ENCODE data around the gene RFC4. TPM values are rescaled to one million over a fixed set of nuclear protein-coding genes. Genes with fewer than 3 reads are reported as not detected.
"Not testable (repeated sequence)": the region's sequence is repeated elsewhere in the genome, so short reads cannot be mapped to it uniquely, and the experiment has no call there.

Gene RFC4
- total and polyA plus RNA-seq, 4 donors = 21.7 to 35.1 (median 31.3) TPM

- no peak for DNase-seq (ENCODE audit: low read depth in 4 of 6, low spot score in 6 of 6)
These were observed 7.8 kb upstream of the RFC4 start for GRCh38 chr3:186814100-186814499.

GRCh38 chr3:186811313-186811712, 5.0 kb upstream of the RFC4 start:
- not testable (repeated sequence) for H3K27me3 ChIP-seq (ENCODE audit: control insufficient read depth, insufficient read depth, low read length); H3K36me3 ChIP-seq (ENCODE audit: control insufficient read depth, insufficient read depth, low read length); H3K27ac ChIP-seq (ENCODE audit: low read depth, low read length); H3K4me1 ChIP-seq (ENCODE audit: control insufficient read depth, insufficient read depth, low read length); H3K4me3 ChIP-seq (ENCODE audit: low read depth, low read length); DNase-seq (ENCODE audit: low read depth in 4 of 6, low spot score in 6 of 6); H3K9me3 ChIP-seq (ENCODE audit: control insufficient read depth, insufficient read depth, low read length)
- no CpG with 5 or more reads among the region's 29 CpGs for WGBS (ENCODE audit: insufficient coverage)

More at GRCh38 chr3:186814100-186814499, 7.8 kb upstream of the RFC4 start:
- Histone ChIP-seq H3K27ac (ENCODE audit: low read depth, low read length) (no peak overlapping the region), H3K36me3 (ENCODE audit: control insufficient read depth, insufficient read depth, low read length) (no peaks in the 10 kb centered on the region), H3K9me3 (ENCODE audit: control insufficient read depth, insufficient read depth, low read length) (no peaks in the 10 kb centered on the region), H3K27me3 (ENCODE audit: control insufficient read depth, insufficient read depth, low read length) (no peaks in the 10 kb centered on the region), H3K4me3 (ENCODE audit: low read depth, low read length) (no peak overlapping the region), H3K4me1 (ENCODE audit: control insufficient read depth, insufficient read depth, low read length) (no peaks in the 10 kb centered on the region)
- WGBS (ENCODE audit: insufficient coverage) = 88% methylated on average over 1 of the region's 4 CpGs

GRCh38 chr3:186810336-186810996, 4.2 kb upstream of the RFC4 start:
- Histone ChIP-seq H3K27me3 (ENCODE audit: control insufficient read depth, insufficient read depth, low read length) (no peaks in the 10 kb centered on the region), H3K4me3 (ENCODE audit: low read depth, low read length) (no peak overlapping the region), H3K4me1 (ENCODE audit: control insufficient read depth, insufficient read depth, low read length) (peaks cover 9% of the 10 kb centered on the region), H3K27ac (ENCODE audit: low read depth, low read length) (no peak overlapping the region), H3K36me3 (ENCODE audit: control insufficient read depth, insufficient read depth, low read length) (no peaks in the 10 kb centered on the region), H3K9me3 (ENCODE audit: control insufficient read depth, insufficient read depth, low read length) (no peaks in the 10 kb centered on the region)
- WGBS (ENCODE audit: insufficient coverage) = 96% methylated on average over 3 of the region's 5 CpGs
- DNase-seq (ENCODE audit: low read depth in 4 of 6, low spot score in 6 of 6) = no peak

GRCh38 chr3:186807231-186807630, 949 bp upstream of the RFC4 start:
- Histone ChIP-seq H3K4me1 (ENCODE audit: control insufficient read depth, insufficient read depth, low read length) (peaks cover 13% of the 10 kb centered on the region), H3K27ac (ENCODE audit: low read depth, low read length) (peak overlapping the region; percentile 72), H3K36me3 (ENCODE audit: control insufficient read depth, insufficient read depth, low read length) (peaks cover 10% of the 10 kb centered on the region), H3K9me3 (ENCODE audit: control insufficient read depth, insufficient read depth, low read length) (no peaks in the 10 kb centered on the region), H3K4me3 (ENCODE audit: low read depth, low read length) (peak overlapping the region; percentile 84), H3K27me3 (ENCODE audit: control insufficient read depth, insufficient read depth, low read length) (no peaks in the 10 kb centered on the region)
- WGBS (ENCODE audit: insufficient coverage) = 56% methylated on average over 4 of the region's 5 CpGs
- DNase-seq (ENCODE audit: low read depth in 4 of 6, low spot score in 6 of 6) = no peak

GRCh38 chr3:186803447-186803846, 2.8 kb downstream of the RFC4 start:
- not testable (repeated sequence) for H3K4me3 ChIP-seq (ENCODE audit: low read depth, low read length); DNase-seq (ENCODE audit: low read depth in 4 of 6, low spot score in 6 of 6); H3K27me3 ChIP-seq (ENCODE audit: control insufficient read depth, insufficient read depth, low read length); H3K27ac ChIP-seq (ENCODE audit: low read depth, low read length); H3K9me3 ChIP-seq (ENCODE audit: control insufficient read depth, insufficient read depth, low read length)
- Histone ChIP-seq H3K4me1 (ENCODE audit: control insufficient read depth, insufficient read depth, low read length) (peaks cover 13% of the 10 kb centered on the region), H3K36me3 (ENCODE audit: control insufficient read depth, insufficient read depth, low read length) (peaks cover 21% of the 10 kb centered on the region)
- WGBS (ENCODE audit: insufficient coverage) = no CpG with 5 or more reads among the region's 4 CpGs

- peaks cover 21% of the 10 kb centered on the region for H3K36me3 ChIP-seq (ENCODE audit: control insufficient read depth, insufficient read depth, low read length)
- no peak overlapping the region for H3K4me3 ChIP-seq (ENCODE audit: low read depth, low read length)
- WGBS (ENCODE audit: insufficient coverage) = 100% methylated on average over 3 of the region's 3 CpGs
These were observed 3.6 kb downstream of the RFC4 start for GRCh38 chr3:186802701-186803100.

GRCh38 chr3:186800285-186800684, 6.0 kb downstream of the RFC4 start:
- Histone ChIP-seq H3K4me3 (ENCODE audit: low read depth, low read length) (no peak overlapping the region), H3K36me3 (ENCODE audit: control insufficient read depth, insufficient read depth, low read length) (peaks cover 21% of the 10 kb centered on the region), H3K9me3 (ENCODE audit: control insufficient read depth, insufficient read depth, low read length) (no peaks in the 10 kb centered on the region), H3K27ac (ENCODE audit: low read depth, low read length) (no peak overlapping the region), H3K4me1 (ENCODE audit: control insufficient read depth, insufficient read depth, low read length) (peaks cover 3% of the 10 kb centered on the region), H3K27me3 (ENCODE audit: control insufficient read depth, insufficient read depth, low read length) (no peaks in the 10 kb centered on the region)
- no CpG with 5 or more reads among the region's 1 CpG for WGBS (ENCODE audit: insufficient coverage)
- DNase-seq (ENCODE audit: low read depth in 4 of 6, low spot score in 6 of 6) = no peak

More at GRCh38 chr3:186802701-186803100, 3.6 kb downstream of the RFC4 start:
- Histone ChIP-seq H3K27me3 (ENCODE audit: control insufficient read depth, insufficient read depth, low read length) (no peaks in the 10 kb centered on the region), H3K27ac (ENCODE audit: low read depth, low read length) (no peak overlapping the region), H3K4me1 (ENCODE audit: control insufficient read depth, insufficient read depth, low read length) (peaks cover 13% of the 10 kb centered on the region), H3K9me3 (ENCODE audit: control insufficient read depth, insufficient read depth, low read length) (no peaks in the 10 kb centered on the region)
- no peak for DNase-seq (ENCODE audit: low read depth in 4 of 6, low spot score in 6 of 6)

GRCh38 chr3:186798239-186798874, 7.9 kb downstream of the RFC4 start:
- Histone ChIP-seq H3K9me3 (ENCODE audit: control insufficient read depth, insufficient read depth, low read length) (no peaks in the 10 kb centered on the region), H3K4me3 (ENCODE audit: low read depth, low read length) (no peak overlapping the region), H3K27me3 (ENCODE audit: control insufficient read depth, insufficient read depth, low read length) (no peaks in the 10 kb centered on the region), H3K27ac (ENCODE audit: low read depth, low read length) (no peak overlapping the region), H3K4me1 (ENCODE audit: control insufficient read depth, insufficient read depth, low read length) (no peaks in the 10 kb centered on the region), H3K36me3 (ENCODE audit: control insufficient read depth, insufficient read depth, low read length) (peaks cover 18% of the 10 kb centered on the region)
- no peak for DNase-seq (ENCODE audit: low read depth in 4 of 6, low spot score in 6 of 6)
- WGBS (ENCODE audit: insufficient coverage) = no CpG with 5 or more reads among the region's 3 CpGs

GRCh38 chr3:186790261-186790981, 15.9 kb downstream of the RFC4 start:
- H3K4me3 ChIP-seq (ENCODE audit: low read depth, low read length) = no peak overlapping the region
- 73% methylated on average over 3 of the region's 8 CpGs for WGBS (ENCODE audit: insufficient coverage)
- H3K27ac ChIP-seq (ENCODE audit: low read depth, low read length) = no peak overlapping the region
- H3K9me3 ChIP-seq (ENCODE audit: control insufficient read depth, insufficient read depth, low read length) = no peaks in the 10 kb centered on the region
- peaks cover 4% of the 10 kb centered on the region for H3K4me1 ChIP-seq (ENCODE audit: control insufficient read depth, insufficient read depth, low read length)
- H3K27me3 ChIP-seq (ENCODE audit: control insufficient read depth, insufficient read depth, low read length) = no peaks in the 10 kb centered on the region
- no peak for DNase-seq (ENCODE audit: low read depth in 4 of 6, low spot score in 6 of 6)
- H3K36me3 ChIP-seq (ENCODE audit: control insufficient read depth, insufficient read depth, low read length) = peaks cover 22% of the 10 kb centered on the region
